GM12874 (cell line): ENCODE results near the gene BCL3.

Experiments used
- CTCF ChIP-seq: IDR thresholded peaks from 2 replicates; pipeline ENCODE4 v1.5.1; 2011; ENCODE audit warnings: low read depth, mild to moderate bottlenecking, control low read depth, low read length, moderate library complexity; ENCODE audit not compliant: insufficient read depth

BCL3 gene

GRCh38 chr19:44794610-44795009, 46.1 kb downstream of the BCL3 start:
- no peak for TF ChIP-seq CTCF

- TF ChIP-seq CTCF, result no peak
Measured at GRCh38 chr19:44795398-44795987, 47.0 kb downstream of the BCL3 start.

DNA sequence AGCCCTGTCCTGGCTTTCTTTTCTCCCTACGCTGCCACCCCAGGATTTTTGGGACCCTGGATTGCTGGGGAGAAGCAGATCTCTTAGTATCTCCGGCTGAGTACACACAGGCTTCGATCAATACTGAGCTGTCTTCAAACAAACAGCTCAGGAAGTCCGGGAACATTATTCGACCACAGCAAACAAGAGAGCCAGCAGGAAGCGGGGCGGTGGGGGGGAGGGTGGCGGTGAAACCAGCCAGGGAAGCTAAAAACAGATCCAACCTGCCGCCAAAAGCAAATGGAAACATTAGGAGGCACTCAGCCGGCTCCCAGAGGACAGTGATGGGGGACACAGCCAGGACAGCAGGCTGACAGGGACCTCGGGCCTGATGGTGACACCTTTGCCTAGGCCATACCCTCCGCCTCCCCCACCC, 48.2 kb downstream of the BCL3 start:
- TF ChIP-seq CTCF, result no peak

GRCh38 chr19:44799627-44800346, 51.3 kb downstream of the BCL3 start:
- no peak for TF ChIP-seq CTCF

DNA sequence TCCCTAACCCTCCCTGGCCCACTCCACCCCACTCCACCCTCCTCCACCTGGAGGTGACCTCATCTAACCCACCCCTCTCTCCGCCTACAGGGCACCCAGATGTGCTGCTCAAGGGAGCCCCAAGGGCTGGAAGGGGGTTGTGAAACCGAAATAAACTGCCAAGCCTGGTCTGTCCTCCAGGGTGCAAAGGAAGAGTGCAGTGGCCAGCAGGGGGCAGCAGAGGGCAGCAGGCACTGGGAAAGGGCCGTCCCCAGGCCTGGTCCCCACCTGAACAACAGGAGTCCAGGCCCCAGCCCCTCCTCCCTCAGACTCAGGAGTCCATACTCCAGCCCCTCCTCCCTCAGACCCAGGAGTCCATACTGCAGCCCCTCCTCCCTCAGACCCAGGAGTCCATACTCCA, 52.0 kb downstream of the BCL3 start:
- TF ChIP-seq CTCF, result peak; percentile 98

- TF ChIP-seq CTCF, result no peak
Measured at GRCh38 chr19:44803442-44804428, 55.2 kb downstream of the BCL3 start.

GRCh38 chr19:44806291-44806690, 57.8 kb downstream of the BCL3 start:
- TF ChIP-seq CTCF, result no peak
